KMS-11 (cell line): Measurements from ENCODE around the gene PAM.

Source experiments
- H2AFZ ChIP-seq: fragments of 200-600 bp; sonication (generic); 2 replicates; pipeline ENCODE4 v1.6.1; 2016; ENCODE audit warnings: antibody characterized with exemption, mixed run types, low read depth
- H3K27ac ChIP-seq: fragments of 200-600 bp; sonication (generic); 2 replicates; pipeline ENCODE4 v1.6.1; 2016; ENCODE audit warnings: mild to moderate bottlenecking, mixed run types
- H3K27me3 ChIP-seq: fragments of 200-600 bp; sonication (generic); 2 replicates; pipeline ENCODE4 v1.6.1; 2017; ENCODE audit warnings: mild to moderate bottlenecking, low read depth, mixed run types, moderate library complexity; ENCODE audit not compliant: insufficient read depth
- H3K36me3 ChIP-seq: fragments of 200-600 bp; sonication (generic); 2 replicates; pipeline ENCODE4 v1.6.1; 2017; ENCODE audit warnings: mild to moderate bottlenecking, mixed run types; ENCODE audit not compliant: insufficient read depth
- H3K4me1 ChIP-seq: fragments of 200-600 bp; sonication (generic); 2 replicates; pipeline ENCODE4 v1.6.1; 2016; ENCODE audit warnings: mild to moderate bottlenecking, low read depth, mixed run types; ENCODE audit not compliant: poor library complexity, severe bottlenecking
- H3K4me2 ChIP-seq: fragments of 200-600 bp; sonication (generic); 2 replicates; pipeline ENCODE4 v1.7.0; 2016; ENCODE audit warnings: mild to moderate bottlenecking, mixed run types
- H3K4me3 ChIP-seq: fragments of 200-600 bp; sonication (generic); IDR thresholded peaks from 2 replicates; pipeline ENCODE4 v1.6.1; 2017; ENCODE audit warnings: low read depth, low read length, mixed read lengths; ENCODE audit not compliant: insufficient read depth
- H3K79me2 ChIP-seq: fragments of 200-600 bp; sonication (generic); 2 replicates; pipeline ENCODE4 v1.6.1; 2016; ENCODE audit warnings: low read depth, mixed run types; ENCODE audit not compliant: insufficient read depth
- H3K9ac ChIP-seq: fragments of 200-600 bp; sonication (generic); 2 replicates; pipeline ENCODE4 v1.6.1; 2016; ENCODE audit warnings: mild to moderate bottlenecking, mixed run types
- H4K20me1 ChIP-seq: fragments of 200-600 bp; sonication (generic); 2 replicates; pipeline ENCODE4 v1.6.1; 2016; ENCODE audit warnings: mild to moderate bottlenecking, mixed run types; ENCODE audit not compliant: insufficient read depth
- CTCF ChIP-seq: fragments of 200-600 bp; sonication (generic); conservative IDR thresholded peaks from 2 replicates; pipeline ENCODE4 v1.6.1; 2017; ENCODE audit warnings: low read depth, mild to moderate bottlenecking, antibody characterized with exemption, low read length, moderate library complexity, mixed read lengths

The PAM gene

GRCh38 chr5:102932781-102933180 lies 177.7 kb downstream of the PAM start:
- H3K27me3 ChIP-seq, result no peaks in the 10 kb centered on the region
- no peak overlapping the region for H3K4me3 ChIP-seq
- H3K9ac ChIP-seq, result no peak overlapping the region
- no peak overlapping the region for H3K4me2 ChIP-seq
- no peaks in the 10 kb centered on the region for H3K79me2 ChIP-seq
- no peaks in the 10 kb centered on the region for H4K20me1 ChIP-seq
- H3K4me1 ChIP-seq, result no peaks in the 10 kb centered on the region
- no peak overlapping the region for H3K27ac ChIP-seq
- H3K36me3 ChIP-seq, result no peaks in the 10 kb centered on the region
- no peak for TF ChIP-seq CTCF
- no peak overlapping the region for H2AFZ ChIP-seq

DNA sequence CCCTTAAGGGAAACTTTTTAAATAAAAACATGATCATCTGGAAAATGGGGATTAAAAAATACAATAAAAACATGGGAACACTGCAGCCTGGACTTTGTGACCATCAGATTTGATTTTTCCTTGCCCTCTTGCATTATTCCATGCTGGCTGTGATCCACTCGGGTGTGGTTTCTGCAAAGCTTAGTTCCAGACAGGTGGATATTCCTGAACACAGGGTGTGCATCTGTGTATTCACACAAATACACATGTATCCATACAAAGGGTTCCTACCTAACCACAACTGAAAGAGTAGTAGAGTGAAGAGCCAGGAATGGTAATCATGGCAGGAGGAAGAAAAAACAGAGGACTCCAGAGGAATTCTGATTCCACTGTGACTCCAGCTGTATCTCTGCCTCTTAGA lies 178.2 kb downstream of the PAM start:
- H3K27me3 ChIP-seq, result no peaks in the 10 kb centered on the region
- no peak for TF ChIP-seq CTCF
- H3K9ac ChIP-seq, result no peak overlapping the region
- no peaks in the 10 kb centered on the region for H3K79me2 ChIP-seq
- H3K4me1 ChIP-seq, result no peaks in the 10 kb centered on the region
- no peaks in the 10 kb centered on the region for H3K36me3 ChIP-seq
- no peak overlapping the region for H3K4me3 ChIP-seq
- H3K4me2 ChIP-seq, result no peak overlapping the region
- no peak overlapping the region for H2AFZ ChIP-seq
- H3K27ac ChIP-seq, result no peak overlapping the region
- no peaks in the 10 kb centered on the region for H4K20me1 ChIP-seq

GRCh38 chr5:102933721-102934459 lies 178.8 kb downstream of the PAM start:
- Histone ChIP-seq H3K4me3 (no peak overlapping the region), H3K4me1 (no peaks in the 10 kb centered on the region), H3K27ac (no peak overlapping the region), H2AFZ (no peak overlapping the region), H3K4me2 (no peak overlapping the region), H3K36me3 (no peaks in the 10 kb centered on the region), H3K79me2 (no peaks in the 10 kb centered on the region), H3K27me3 (no peaks in the 10 kb centered on the region), H3K9ac (no peak overlapping the region), H4K20me1 (no peaks in the 10 kb centered on the region)
- TF ChIP-seq CTCF, result no peak

DNA sequence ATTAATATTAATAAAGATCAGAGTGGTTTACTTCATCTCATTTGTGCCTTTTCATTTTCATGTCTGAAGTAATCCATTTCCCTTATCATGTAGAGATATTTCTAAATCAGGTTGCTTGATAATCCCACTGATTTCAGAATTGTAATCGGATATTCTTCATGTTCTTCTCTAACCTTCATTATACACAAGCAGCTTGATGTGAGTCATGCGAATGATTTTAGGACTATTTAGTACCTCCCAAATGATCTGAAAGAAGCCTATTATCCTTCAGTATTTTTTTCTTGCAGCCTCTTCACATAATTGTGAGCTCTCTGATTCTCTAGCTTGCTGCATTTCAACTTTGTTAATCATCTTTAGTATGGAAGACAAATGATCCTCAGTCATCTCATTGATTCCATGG lies 182.8 kb downstream of the PAM start:
- H3K79me2 ChIP-seq, result no peaks in the 10 kb centered on the region
- no peak overlapping the region for H3K4me2 ChIP-seq
- no peak overlapping the region for H3K4me3 ChIP-seq
- TF ChIP-seq CTCF, result no peak
- H4K20me1 ChIP-seq, result no peaks in the 10 kb centered on the region
- H3K27ac ChIP-seq, result no peak overlapping the region
- no peak overlapping the region for H2AFZ ChIP-seq
- no peak overlapping the region for H3K9ac ChIP-seq
- no peaks in the 10 kb centered on the region for H3K4me1 ChIP-seq
- H3K27me3 ChIP-seq, result no peaks in the 10 kb centered on the region
- H3K36me3 ChIP-seq, result no peaks in the 10 kb centered on the region
